ENCODE results near the gene STN1. TPM values are rescaled to one million over a fixed set of nuclear protein-coding genes. Genes with fewer than 3 reads are reported as not detected.

STN1 gene
- total RNA-seq, 2 experiments from 2014 or later: 53.3 to 54.8 TPM

- Mint-ChIP-seq H3K9me3 (no peaks in the 10 kb centered on the region), H3K27ac (no peak overlapping the region), H3K4me1 (ENCODE audit: low read depth) (no peaks in the 10 kb centered on the region), H3K27me3 (ENCODE audit: low read depth) (no peaks in the 10 kb centered on the region), H3K36me3 (ENCODE audit: low read depth) (no peaks in the 10 kb centered on the region), H3K4me3 (no peak overlapping the region)
- CTCF ChIA-PET: interaction anchor here (1.2 kb wide), 1 partner anchor 11 kb away, joined by 3 read pairs; no protein-coding TSS in a partner anchor
- intact Hi-C loops (cut with micrococcal nuclease): no loop called here
- DNase-seq: no peak
Measured at GRCh38 chr10:103836861-103837260, 81.1 kb downstream of the STN1 start.

DNA sequence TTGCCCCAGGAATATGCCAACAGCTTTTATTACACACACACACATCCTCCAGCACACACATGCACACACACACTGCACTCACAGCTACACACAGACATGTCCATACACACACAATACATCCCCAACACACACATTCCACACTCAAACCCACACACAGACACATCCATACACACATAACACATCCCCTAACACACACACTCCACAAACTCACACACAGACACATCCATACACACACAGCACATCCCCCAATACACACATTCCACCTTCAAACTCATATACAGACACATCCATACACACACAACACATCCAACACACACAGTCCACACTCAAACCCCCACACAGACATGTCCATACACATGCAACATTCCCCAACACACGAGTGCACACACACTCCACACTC, 81.7 kb downstream of the STN1 start:
- intact Hi-C loops (cut with micrococcal nuclease): no loop called here
- Mint-ChIP-seq H3K27me3 (ENCODE audit: low read depth) (no peaks in the 10 kb centered on the region), H3K9me3 (no peaks in the 10 kb centered on the region), H3K4me1 (ENCODE audit: low read depth) (no peaks in the 10 kb centered on the region), H3K36me3 (ENCODE audit: low read depth) (no peaks in the 10 kb centered on the region), H3K27ac (no peak overlapping the region), H3K4me3 (no peak overlapping the region)
- CTCF ChIA-PET: interaction anchor here (1.2 kb wide), 1 partner anchor 12 kb away, joined by 3 read pairs; no protein-coding TSS in a partner anchor
- no peak for DNase-seq

DNA sequence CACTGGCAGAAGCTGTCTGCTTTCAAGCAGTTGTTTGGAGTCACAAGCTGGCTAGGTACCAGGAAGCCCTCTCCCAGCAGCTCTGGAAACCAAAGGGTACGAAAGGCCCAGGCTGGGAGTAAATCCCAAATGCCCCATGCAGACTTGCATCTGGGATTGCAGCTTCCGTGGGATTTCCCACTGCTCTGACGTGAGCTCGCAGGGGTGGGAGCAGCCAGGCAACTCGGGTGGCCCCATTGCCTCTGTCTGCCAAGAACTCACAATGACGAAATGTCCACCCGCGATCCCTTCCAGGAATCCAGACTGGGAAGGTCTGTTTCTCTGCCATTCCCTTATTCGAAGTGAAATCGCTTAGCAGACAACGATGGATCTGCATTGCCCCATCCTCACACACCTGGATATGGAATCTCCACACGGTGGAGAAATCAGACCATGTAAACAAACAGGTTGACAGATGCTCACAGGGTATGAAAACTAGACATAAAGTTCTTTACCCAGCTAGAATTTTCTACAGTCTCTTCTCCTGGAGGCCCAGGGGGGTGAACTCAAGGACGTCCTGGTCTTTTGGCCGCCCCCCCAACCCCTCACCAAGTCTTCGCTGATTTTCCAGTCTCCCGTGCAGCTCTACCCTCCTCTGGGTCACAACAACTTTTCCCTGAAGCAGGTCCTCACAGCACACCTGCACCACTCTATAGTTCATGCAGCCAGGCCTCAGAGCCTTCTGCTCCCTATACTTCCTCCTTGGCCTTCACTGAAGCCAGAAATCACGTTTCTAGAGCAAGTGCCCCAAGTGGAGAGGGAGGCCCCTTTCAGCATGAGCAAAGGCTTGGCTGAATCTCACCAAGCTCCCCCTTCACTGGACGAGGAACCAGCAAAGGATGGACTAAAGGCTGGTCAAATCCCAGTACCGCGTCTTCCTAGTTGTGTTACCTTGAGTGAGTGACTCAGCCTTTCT, 82.6 kb downstream of the STN1 start:
- no peaks in the 10 kb centered on the region for H3K9me3 Mint-ChIP-seq
- no peaks in the 10 kb centered on the region for H3K27me3 Mint-ChIP-seq (ENCODE audit: low read depth)
- no peaks in the 10 kb centered on the region for H3K36me3 Mint-ChIP-seq (ENCODE audit: low read depth)
- no peak overlapping the region for H3K27ac Mint-ChIP-seq
- DNase-seq: no peak
- intact Hi-C loops (cut with micrococcal nuclease): no loop called here
- no peak overlapping the region for H3K4me3 Mint-ChIP-seq
- no peaks in the 10 kb centered on the region for H3K4me1 Mint-ChIP-seq (ENCODE audit: low read depth)
- CTCF ChIA-PET: no interaction called here

DNA sequence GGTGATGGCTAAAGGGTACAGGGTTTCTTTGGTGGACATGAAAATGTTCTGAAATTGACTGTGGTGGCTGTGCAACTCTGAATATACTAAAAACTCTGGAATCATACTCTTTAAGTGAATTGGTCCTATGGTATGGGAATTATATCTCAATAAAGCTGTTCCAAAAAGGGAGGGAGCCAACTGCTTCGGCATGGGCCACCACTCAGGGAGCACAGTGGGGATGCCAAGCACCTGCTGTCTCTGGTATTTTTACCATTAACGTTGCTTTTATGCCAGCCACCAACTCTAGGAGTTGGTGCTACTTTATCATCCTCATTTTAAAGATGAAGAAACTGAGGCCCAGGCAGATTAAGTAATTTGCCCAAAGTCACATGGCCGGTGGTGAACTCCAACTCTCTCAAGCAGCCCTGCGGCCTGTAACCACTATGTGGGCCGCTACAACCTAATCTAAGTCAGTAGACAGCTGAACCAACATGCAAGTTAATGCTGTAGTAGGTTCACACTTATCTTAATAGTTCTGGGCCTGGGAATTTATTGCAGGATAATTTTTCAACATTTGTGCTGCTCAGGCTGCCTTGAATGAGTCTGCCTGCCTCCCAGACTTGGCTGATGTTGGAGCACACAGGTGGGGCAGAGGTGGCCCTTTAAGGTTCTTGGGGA, 83.4 kb downstream of the STN1 start:
- CTCF ChIA-PET: no interaction called here
- no peak for DNase-seq
- intact Hi-C loops (cut with micrococcal nuclease): no loop called here
- Mint-ChIP-seq H3K36me3 (ENCODE audit: low read depth) (no peaks in the 10 kb centered on the region), H3K9me3 (no peaks in the 10 kb centered on the region), H3K4me3 (no peak overlapping the region), H3K27me3 (ENCODE audit: low read depth) (no peaks in the 10 kb centered on the region), H3K4me1 (ENCODE audit: low read depth) (no peaks in the 10 kb centered on the region), H3K27ac (no peak overlapping the region)

DNA sequence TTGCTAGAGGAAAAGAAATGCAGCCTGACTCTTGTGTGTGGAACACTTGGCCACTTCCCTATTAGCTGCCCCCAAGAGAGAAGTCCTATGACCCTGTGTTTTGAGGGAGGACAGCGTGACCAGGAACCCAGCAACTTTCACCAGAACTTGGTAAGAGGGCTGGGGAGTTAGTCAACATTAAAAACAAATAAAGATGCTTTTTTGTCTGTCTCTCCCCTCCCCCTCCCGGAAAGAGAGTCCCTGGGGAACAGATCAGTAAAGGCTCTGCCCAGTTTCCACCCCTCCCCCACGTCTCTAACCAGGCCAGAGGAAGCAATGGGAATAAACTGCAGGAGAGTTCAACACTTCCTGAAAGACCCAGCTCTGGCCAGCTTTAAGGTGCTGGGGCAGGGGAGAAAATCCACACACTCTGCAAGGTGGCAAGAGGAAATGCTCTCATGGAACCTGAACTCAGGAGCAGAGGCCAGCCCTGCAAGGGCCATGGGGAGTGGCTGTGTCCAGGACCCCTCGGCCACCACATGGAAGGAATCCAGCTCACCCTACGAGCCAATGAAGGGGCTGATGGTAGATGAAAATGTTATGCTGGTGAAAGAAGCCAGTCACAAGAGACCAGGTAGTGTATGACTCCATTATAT, 84.1 kb downstream of the STN1 start:
- Mint-ChIP-seq H3K9me3 (no peaks in the 10 kb centered on the region), H3K4me3 (no peak overlapping the region), H3K36me3 (ENCODE audit: low read depth) (no peaks in the 10 kb centered on the region), H3K4me1 (ENCODE audit: low read depth) (no peaks in the 10 kb centered on the region), H3K27me3 (ENCODE audit: low read depth) (no peaks in the 10 kb centered on the region), H3K27ac (no peak overlapping the region)
- CTCF ChIA-PET: no interaction called here
- no peak for DNase-seq
- intact Hi-C loops (cut with micrococcal nuclease): no loop called here

GRCh38 chr10:103832806-103833205, 85.2 kb downstream of the STN1 start:
- H3K27me3 Mint-ChIP-seq (ENCODE audit: low read depth): no peaks in the 10 kb centered on the region
- H3K4me1 Mint-ChIP-seq (ENCODE audit: low read depth): no peaks in the 10 kb centered on the region

More at GRCh38 chr10:103832806-103833205, 85.2 kb downstream of the STN1 start:
- Mint-ChIP-seq H3K9me3 (no peaks in the 10 kb centered on the region), H3K27ac (no peak overlapping the region), H3K4me3 (no peak overlapping the region), H3K36me3 (ENCODE audit: low read depth) (no peaks in the 10 kb centered on the region)
- DNase-seq: no peak
- intact Hi-C loops (cut with micrococcal nuclease): no loop called here
- CTCF ChIA-PET: interaction anchor here (0.7 kb wide), 1 partner anchor 250 kb away, joined by 3 read pairs; no protein-coding TSS in a partner anchor

Other genes with a start within 250 kb of the STN1 start
- 1 to 10 TPM; 7.8 to 8.5 TPM for gene SH3PXD2A, start 62.6 kb downstream of the STN1 start, total RNA-seq
- gene SLK, start 49.0 kb upstream of the STN1 start, total RNA-seq: 10 to 100 TPM; 16.0 to 16.1 TPM
- gene COL17A1, start 167.7 kb upstream of the STN1 start, total RNA-seq: not detected
- 10 to 100 TPM; 17.0 to 18.5 TPM for gene SFR1, start 204.0 kb upstream of the STN1 start, total RNA-seq

Measured in activated naive CD4-positive, alpha-beta T cell treated with anti-CD3 and anti-CD28 coated beads for 36 hours (primary cell).